GM21367 (cell line): ENCODE measurements around the gene YIPF2.

Experiments
- ATAC-seq: cut with Tn5 transposase; IDR thresholded peaks from one replicate; pipeline ENCODE4 v1.9.1; 2021; ENCODE audit not compliant: unreplicated experiment

YIPF2 gene

DNA sequence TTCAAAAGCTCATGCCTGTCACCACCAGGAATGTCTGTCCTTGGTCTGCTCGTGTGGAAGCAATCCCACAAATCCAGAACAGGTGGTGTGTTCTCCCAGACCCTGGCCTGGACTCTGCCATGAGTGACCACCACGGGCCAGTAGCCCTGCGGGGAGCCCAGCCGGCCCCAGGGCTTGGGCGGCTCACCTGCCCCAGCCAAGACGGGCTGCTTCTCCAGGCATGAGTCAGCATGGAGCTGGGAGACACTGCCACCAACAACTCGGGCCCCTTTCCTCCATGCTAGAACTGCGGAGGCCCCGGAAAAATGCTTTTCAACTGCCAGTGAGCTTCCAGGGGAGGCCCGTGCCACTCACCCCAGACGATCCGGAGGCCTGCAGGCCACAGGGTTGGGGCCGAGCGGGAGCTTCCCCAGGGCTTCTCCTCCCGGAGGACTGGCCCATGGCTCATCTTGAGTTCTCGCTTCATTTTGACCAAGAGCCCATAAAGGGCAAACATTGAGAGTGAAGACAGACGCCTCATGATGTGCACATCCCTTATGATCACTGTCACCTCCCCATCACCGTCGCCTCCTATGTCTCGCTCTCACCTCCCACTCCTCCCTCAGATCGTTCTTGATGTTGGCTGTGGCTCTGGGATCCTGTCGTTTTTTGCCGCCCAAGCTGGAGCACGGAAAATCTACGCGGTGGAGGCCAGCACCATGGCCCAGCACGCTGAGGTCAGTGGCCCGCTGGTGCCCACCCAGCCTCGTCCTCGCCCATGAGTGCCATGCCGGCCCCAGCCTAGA lies 16.7 kb downstream of the YIPF2 start:
- no peak for ATAC-seq

DNA sequence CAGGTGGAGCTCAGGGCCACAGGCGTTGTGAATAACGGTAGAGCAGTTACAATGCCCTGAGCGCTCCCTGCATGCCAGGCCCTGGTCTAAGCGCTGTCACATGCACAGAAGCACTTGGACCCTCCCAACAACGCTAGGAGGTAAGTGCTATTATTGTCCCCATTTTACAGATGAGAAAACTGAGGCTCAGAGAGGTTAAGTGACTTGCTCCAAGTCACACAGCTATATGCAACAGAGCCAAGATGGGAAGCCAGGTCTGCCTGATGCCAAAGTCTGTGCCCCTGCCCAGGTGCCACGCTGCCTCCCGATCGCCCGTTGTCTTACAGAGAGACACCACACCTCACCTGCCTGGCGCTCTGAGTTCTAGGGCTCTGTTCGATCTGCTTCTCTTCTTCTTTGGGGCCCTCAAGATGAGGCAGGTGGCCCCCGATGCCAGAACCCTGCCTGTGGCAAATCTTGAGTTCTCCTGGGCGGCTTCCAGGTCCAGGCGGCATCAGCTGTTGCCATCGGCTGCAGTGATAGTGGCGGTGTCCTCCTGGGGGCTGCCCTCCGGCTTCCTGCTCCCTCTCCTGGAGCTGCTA lies 20.0 kb downstream of the YIPF2 start:
- no peak for ATAC-seq

DNA sequence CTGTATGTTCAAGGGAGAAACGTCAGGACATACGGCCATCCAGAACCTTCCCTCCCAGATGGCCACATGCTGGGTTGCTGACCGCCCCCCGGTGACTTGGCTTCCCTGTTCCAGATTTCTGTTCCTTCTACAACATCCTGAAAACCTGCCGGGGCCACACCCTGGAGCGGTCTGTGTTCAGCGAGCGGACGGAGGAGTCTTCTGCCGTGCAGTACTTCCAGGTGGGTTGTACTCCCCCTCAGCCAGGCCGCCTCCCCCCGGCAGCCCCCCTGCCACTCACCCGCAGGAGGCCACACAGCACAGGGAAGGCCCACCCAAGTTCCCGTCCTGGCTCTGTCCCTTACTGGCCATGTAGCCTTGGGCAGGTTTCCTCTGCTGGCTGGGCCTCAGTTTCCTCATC lies 20.5 kb downstream of the YIPF2 start:
- no peak for ATAC-seq

- ATAC-seq = no peak
Observed at GRCh38 chr19:10899151-10899653, 29.2 kb downstream of the YIPF2 start.

DNA sequence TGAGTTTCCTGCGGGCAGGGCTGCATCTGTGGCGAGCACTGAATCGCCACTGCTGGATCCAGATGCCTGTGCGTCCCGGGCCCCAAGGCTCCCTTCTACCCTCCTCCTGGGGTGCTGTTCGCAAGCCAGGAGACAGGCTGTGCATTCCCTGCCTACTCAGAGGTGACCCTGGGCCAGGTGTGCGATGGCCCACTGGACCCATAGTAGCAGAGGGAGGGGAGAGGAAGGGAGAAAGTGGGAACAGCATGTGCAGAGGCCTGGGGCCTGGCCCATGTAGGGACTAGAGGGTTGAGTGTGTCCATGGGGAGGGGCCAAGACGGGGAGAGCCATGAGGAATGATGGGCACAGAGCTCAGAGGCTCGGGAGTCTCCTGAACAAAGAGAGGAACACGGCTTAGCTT lies 29.8 kb downstream of the YIPF2 start:
- no peak for ATAC-seq

DNA sequence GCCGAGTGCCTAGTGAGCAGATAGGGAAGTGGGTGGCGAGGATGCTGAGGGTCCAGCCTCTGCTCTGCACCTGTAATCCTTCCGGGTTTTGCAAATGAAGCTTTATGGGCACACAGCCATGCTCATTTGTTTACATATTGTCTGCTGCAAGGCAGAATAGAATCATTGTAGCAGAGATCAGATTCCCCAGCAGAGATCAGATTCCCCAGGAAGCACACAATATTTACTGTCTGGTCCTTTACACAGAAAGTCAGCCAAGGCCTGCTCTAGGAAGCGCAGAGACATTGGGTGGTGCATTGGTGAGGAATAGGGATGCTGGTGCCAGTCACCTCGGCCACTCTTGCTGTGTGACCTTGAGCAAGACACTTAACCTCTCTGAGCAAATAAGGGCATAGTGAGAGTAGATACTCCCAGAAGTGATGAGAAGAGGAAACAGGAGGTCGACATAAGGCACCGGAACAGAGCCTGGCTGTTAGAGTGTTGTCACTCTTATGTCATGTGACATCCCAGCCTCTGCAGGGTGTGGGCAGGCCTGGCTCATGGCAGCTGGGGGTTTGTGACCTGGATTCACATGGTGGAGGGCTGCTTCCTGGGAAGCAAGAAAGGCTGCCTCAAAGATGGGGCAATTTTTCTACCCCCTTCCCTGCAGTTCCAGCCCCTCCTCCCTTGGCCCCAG lies 31.4 kb downstream of the YIPF2 start:
- ATAC-seq = no peak

- ATAC-seq = no peak
Observed at GRCh38 chr19:10895920-10896319, 32.5 kb downstream of the YIPF2 start.

DNA sequence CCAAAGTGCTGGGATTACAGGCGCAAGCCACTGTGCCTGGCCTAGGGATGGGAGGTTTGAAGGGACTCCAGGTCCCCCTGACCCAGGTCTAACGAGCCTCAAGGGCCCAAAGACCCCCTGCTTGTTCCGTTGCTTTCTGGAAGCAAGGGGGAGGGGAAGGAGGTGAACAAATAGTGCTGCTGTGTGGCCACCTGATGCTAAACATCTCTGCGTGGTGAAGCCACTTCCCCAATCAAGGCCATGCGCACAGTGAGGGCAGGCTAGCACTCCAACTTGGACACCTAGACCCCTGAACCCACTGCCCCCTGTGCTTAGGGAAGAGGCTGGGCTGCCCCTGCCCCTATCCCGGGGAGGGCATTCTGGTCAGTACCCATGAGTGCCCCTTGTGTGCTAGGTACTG lies 33.1 kb downstream of the YIPF2 start:
- ATAC-seq = no peak

DNA sequence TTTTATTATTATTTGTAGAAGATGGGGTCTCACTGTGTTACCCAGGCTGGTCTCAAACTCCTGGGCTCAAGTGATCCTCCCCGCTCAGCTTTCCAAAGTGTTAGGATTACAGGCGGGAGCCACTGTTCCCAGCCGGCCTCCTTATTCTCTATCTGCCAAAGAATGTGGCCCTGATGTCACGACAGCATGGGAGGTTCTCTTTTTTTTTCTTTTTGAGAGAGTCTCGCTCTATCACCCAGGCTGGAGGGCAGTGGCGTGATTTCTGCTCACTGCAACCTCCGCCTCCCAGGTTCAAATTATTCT lies 33.6 kb downstream of the YIPF2 start:
- ATAC-seq = no peak

DNA sequence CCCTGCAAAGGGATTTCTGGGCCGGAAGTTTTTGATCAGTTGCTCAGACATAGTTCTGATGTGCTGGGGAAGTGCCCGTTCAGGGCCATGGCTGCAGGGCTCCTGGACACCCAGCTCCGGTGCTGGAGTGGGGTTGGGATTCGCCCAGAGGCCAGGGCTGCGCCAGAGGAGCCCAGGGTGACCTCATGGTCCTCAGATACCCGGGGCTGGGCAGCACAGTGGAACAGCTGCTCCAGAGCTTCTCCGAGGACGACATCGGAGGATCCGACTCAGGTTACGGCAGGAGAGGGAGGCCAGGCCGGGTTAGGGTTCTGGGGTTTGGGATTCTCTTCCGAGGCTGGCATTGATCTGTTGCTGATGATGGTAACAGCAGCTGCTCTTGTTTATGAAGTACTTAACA lies 36.2 kb downstream of the YIPF2 start:
- no peak for ATAC-seq

GRCh38 chr19:10891405-10892086 lies 36.9 kb downstream of the YIPF2 start:
- no peak for ATAC-seq

GRCh38 chr19:10889880-10890279 lies 38.6 kb downstream of the YIPF2 start:
- no peak for ATAC-seq

- no peak for ATAC-seq
Observed at GRCh38 chr19:10888421-10888866, 40.0 kb downstream of the YIPF2 start.

- no peak for ATAC-seq
Observed at GRCh38 chr19:10887616-10888367, 40.6 kb downstream of the YIPF2 start.

- no peak for ATAC-seq
Observed at GRCh38 chr19:10885201-10886169, 43.0 kb downstream of the YIPF2 start.

GRCh38 chr19:10884274-10884673 lies 44.2 kb downstream of the YIPF2 start:
- no peak for ATAC-seq

- no peak for ATAC-seq
Observed at GRCh38 chr19:10882108-10882457, 46.4 kb downstream of the YIPF2 start.

DNA sequence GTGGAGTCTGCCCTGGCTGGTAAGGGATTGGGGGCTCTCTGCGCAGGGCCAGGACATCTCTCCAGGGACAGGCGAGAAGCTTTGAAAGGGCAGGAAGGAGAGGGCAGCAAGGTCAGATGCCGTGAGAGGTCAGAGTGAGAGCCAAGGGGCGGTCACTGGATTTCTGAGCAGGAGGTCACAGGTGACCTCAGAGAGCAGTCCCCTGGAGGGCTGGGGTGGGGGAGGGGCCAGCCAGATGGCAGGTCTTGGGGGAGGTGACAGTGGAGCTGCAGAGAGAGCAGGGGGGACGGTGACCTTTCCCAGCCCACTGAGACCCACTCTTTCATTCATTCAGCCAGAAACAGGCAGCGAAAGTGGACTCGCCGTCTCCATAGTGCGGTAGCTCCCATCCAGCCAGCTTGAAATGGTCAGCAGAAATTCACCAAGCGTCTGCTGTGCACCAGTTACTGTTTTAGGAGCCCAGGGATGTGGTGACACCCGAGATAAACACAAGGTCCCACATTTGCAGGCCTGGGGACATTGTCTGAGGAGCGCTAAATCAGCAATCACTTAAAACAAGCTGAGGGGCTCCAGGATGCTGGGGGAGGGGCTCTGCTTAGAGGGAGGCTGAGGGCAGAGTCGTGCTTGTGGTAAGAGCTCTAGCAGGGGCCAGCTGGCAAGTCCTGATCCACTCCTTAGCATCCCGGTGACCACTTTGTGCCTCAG lies 46.9 kb downstream of the YIPF2 start:
- no peak for ATAC-seq

DNA sequence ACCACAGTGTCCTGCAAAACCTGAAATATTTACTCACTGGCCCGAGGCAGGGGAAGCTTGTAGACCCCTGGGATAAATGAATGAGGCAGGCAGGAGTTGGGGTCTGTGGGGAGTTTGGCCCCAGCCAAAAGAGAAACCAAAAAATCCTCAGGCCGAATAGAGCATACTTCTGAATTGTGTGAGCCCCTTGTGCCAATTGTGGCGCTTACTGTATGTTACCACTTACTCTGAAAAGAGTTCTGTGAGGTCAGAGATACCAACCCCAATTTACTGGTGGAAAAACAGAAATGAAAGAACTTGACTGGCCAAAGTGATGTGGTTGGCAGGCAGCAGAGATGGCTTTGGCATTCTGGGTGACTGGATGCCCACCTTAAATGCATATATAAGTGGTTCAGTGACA lies 50.2 kb downstream of the YIPF2 start:
- no peak for ATAC-seq
